Ovary (tissue), 3 donors: ENCODE measurements around the gene DACT2.

ENCODE experiments used
- CTCF ChIP-seq, 3 donors: fragments of 450-650 bp in 2 of 3; fragments of 200-600 bp in 1 of 3; IDR thresholded peaks; one replicate each; pipeline versions ENCODE4 v1.5.1 to v1.8.0; 2016 to 2022; ENCODE audit warnings: antibody characterized with exemption in 3 of 3, mild to moderate bottlenecking in 1 of 3
- POLR2A ChIP-seq: fragments of 450-650 bp; IDR thresholded peaks from one replicate; pipeline ENCODE4 v1.6.1; 2017; ENCODE audit warnings: antibody characterized with exemption, mild to moderate bottlenecking, moderate library complexity
- donor health status: DM: no; HTN: no; CAD: no.

DNA sequence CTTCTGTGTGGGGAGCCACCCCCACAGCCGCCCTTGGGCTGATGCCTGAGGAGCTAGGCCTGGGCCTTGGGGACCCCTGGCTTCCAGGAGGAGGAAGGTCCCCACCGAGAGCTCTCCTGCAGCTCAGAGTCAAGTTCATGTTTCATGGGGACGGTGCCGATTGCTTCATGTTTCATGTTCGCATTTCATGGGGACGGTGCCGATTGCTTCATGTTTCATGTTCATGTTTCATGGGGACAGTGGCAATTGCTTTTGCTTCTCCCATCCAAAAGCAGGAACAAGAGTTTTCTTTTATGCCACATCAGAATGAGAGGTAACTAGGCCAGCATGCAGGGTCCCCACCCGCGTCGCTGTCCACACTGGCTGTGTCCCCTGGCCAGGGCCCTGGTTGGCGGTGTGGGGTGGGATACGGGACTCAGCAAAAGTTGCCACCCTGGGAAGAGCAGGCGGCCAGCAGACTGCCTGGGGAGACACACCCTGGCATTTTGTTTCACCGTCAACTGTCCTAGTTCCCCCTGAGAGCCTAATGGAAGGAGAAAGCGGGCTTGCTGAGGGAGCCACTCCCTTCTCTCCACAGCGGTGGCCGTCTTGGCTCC is 46.0 kb downstream of the DACT2 start:
- TF ChIP-seq CTCF (IDR thresholded peaks at IDR 0.05) (no peak), POLR2A (no peak)
